ENCODE results near the gene CLDN14. TPM values are rescaled to one million over a fixed set of nuclear protein-coding genes. Genes with fewer than 3 reads are reported as not detected.

CLDN14 gene
- total RNA-seq, 1 experiment from 2014 or later, result not detected

GRCh38 chr21:36474591-36474990 is 5.3 kb downstream of the CLDN14 start:
- Histone ChIP-seq H3K36me3 (no peaks in the 10 kb centered on the region), H3K4me1 (replicated peaks) (peaks cover 21% of the 10 kb centered on the region), H3K27ac (no peak overlapping the region), H3K9me3 (replicated peaks) (no peaks in the 10 kb centered on the region), H3K4me3 (no peak overlapping the region), H3K27me3 (replicated peaks) (no peaks in the 10 kb centered on the region)
- no peak for DNase-seq (ENCODE audit: low read depth in 1 of 2, low spot score in 2 of 2)

GRCh38 chr21:36473203-36473602 is 6.7 kb downstream of the CLDN14 start:
- DNase-seq (ENCODE audit: low read depth in 1 of 2, low spot score in 2 of 2), result no peak

GRCh38 chr21:36472377-36472776 is 7.5 kb downstream of the CLDN14 start:
- no peaks in the 10 kb centered on the region for H3K9me3 ChIP-seq (replicated peaks)
- H3K27me3 ChIP-seq (replicated peaks), result no peaks in the 10 kb centered on the region
- H3K4me3 ChIP-seq, result no peak overlapping the region
- peaks cover 8% of the 10 kb centered on the region for H3K4me1 ChIP-seq (replicated peaks)
- no peak overlapping the region for H3K27ac ChIP-seq
- no peaks in the 10 kb centered on the region for H3K36me3 ChIP-seq
- no peak for DNase-seq (ENCODE audit: low read depth in 1 of 2, low spot score in 2 of 2)

More at GRCh38 chr21:36473203-36473602, 6.7 kb downstream of the CLDN14 start:
- H3K27me3 ChIP-seq (replicated peaks), result no peaks in the 10 kb centered on the region
- no peaks in the 10 kb centered on the region for H3K36me3 ChIP-seq
- peaks cover 9% of the 10 kb centered on the region for H3K4me1 ChIP-seq (replicated peaks)
- H3K9me3 ChIP-seq (replicated peaks), result no peaks in the 10 kb centered on the region
- no peak overlapping the region for H3K4me3 ChIP-seq
- no peak overlapping the region for H3K27ac ChIP-seq

- DNase-seq (ENCODE audit: low read depth in 1 of 2, low spot score in 2 of 2), result peak in 1 of 2 experiments; percentile 7
- H3K27ac ChIP-seq, result no peak overlapping the region
- no peaks in the 10 kb centered on the region for H3K27me3 ChIP-seq (replicated peaks)
- H3K4me1 ChIP-seq (replicated peaks), result peaks cover 8% of the 10 kb centered on the region
- no peaks in the 10 kb centered on the region for H3K9me3 ChIP-seq (replicated peaks)
- H3K36me3 ChIP-seq, result no peaks in the 10 kb centered on the region
- no peak overlapping the region for H3K4me3 ChIP-seq
Observed at GRCh38 chr21:36471254-36471723, 8.6 kb downstream of the CLDN14 start.

- Histone ChIP-seq H3K27ac (no peak overlapping the region), H3K4me3 (no peak overlapping the region), H3K4me1 (replicated peaks) (peaks cover 8% of the 10 kb centered on the region), H3K9me3 (replicated peaks) (no peaks in the 10 kb centered on the region), H3K36me3 (no peaks in the 10 kb centered on the region), H3K27me3 (replicated peaks) (no peaks in the 10 kb centered on the region)
- no peak for DNase-seq (ENCODE audit: low read depth in 1 of 2, low spot score in 2 of 2)
Observed at GRCh38 chr21:36470294-36470693, 9.6 kb downstream of the CLDN14 start.

- Histone ChIP-seq H3K36me3 (no peaks in the 10 kb centered on the region), H3K27me3 (replicated peaks) (no peaks in the 10 kb centered on the region), H3K9me3 (replicated peaks) (no peaks in the 10 kb centered on the region), H3K27ac (no peak overlapping the region), H3K4me1 (replicated peaks) (peaks cover 4% of the 10 kb centered on the region), H3K4me3 (no peak overlapping the region)
- no peak for DNase-seq (ENCODE audit: low read depth in 1 of 2, low spot score in 2 of 2)
Observed at GRCh38 chr21:36466061-36466511, 13.8 kb downstream of the CLDN14 start.

GRCh38 chr21:36465478-36465877 is 14.4 kb downstream of the CLDN14 start:
- H3K9me3 ChIP-seq (replicated peaks), result no peaks in the 10 kb centered on the region
- no peaks in the 10 kb centered on the region for H3K4me1 ChIP-seq (replicated peaks)
- no peaks in the 10 kb centered on the region for H3K36me3 ChIP-seq
- no peak overlapping the region for H3K4me3 ChIP-seq
- no peak overlapping the region for H3K27ac ChIP-seq
- DNase-seq (ENCODE audit: low read depth in 1 of 2, low spot score in 2 of 2), result no peak
- H3K27me3 ChIP-seq (replicated peaks), result no peaks in the 10 kb centered on the region

- Histone ChIP-seq H3K27me3 (replicated peaks) (no peaks in the 10 kb centered on the region), H3K4me1 (replicated peaks) (no peaks in the 10 kb centered on the region), H3K9me3 (replicated peaks) (no peaks in the 10 kb centered on the region), H3K36me3 (no peaks in the 10 kb centered on the region), H3K4me3 (no peak overlapping the region), H3K27ac (no peak overlapping the region)
- no peak for DNase-seq (ENCODE audit: low read depth in 1 of 2, low spot score in 2 of 2)
Observed at GRCh38 chr21:36464590-36464989, 15.3 kb downstream of the CLDN14 start.

- DNase-seq (ENCODE audit: low read depth in 1 of 2, low spot score in 2 of 2), result no peak
- Histone ChIP-seq H3K4me1 (replicated peaks) (no peaks in the 10 kb centered on the region), H3K27me3 (replicated peaks) (no peaks in the 10 kb centered on the region), H3K4me3 (no peak overlapping the region), H3K9me3 (replicated peaks) (no peaks in the 10 kb centered on the region), H3K36me3 (no peaks in the 10 kb centered on the region), H3K27ac (no peak overlapping the region)
Observed at GRCh38 chr21:36463991-36464390, 15.9 kb downstream of the CLDN14 start.

- Histone ChIP-seq H3K4me3 (no peak overlapping the region), H3K36me3 (no peaks in the 10 kb centered on the region), H3K4me1 (replicated peaks) (no peaks in the 10 kb centered on the region), H3K27me3 (replicated peaks) (no peaks in the 10 kb centered on the region), H3K27ac (no peak overlapping the region), H3K9me3 (replicated peaks) (no peaks in the 10 kb centered on the region)
- DNase-seq (ENCODE audit: low read depth in 1 of 2, low spot score in 2 of 2), result no peak
Observed at GRCh38 chr21:36463204-36463603, 16.7 kb downstream of the CLDN14 start.

- H3K4me1 ChIP-seq (replicated peaks), result no peaks in the 10 kb centered on the region
- H3K36me3 ChIP-seq, result no peaks in the 10 kb centered on the region
- no peak for DNase-seq (ENCODE audit: low read depth in 1 of 2, low spot score in 2 of 2)
Observed at GRCh38 chr21:36461918-36462486, 17.9 kb downstream of the CLDN14 start.

GRCh38 chr21:36461277-36461917 is 18.5 kb downstream of the CLDN14 start:
- Histone ChIP-seq H3K36me3 (no peaks in the 10 kb centered on the region), H3K27ac (no peak overlapping the region), H3K9me3 (replicated peaks) (no peaks in the 10 kb centered on the region), H3K27me3 (replicated peaks) (no peaks in the 10 kb centered on the region), H3K4me1 (replicated peaks) (no peaks in the 10 kb centered on the region), H3K4me3 (no peak overlapping the region)
- no peak for DNase-seq (ENCODE audit: low read depth in 1 of 2, low spot score in 2 of 2)

More at GRCh38 chr21:36461918-36462486, 17.9 kb downstream of the CLDN14 start:
- Histone ChIP-seq H3K4me3 (no peak overlapping the region), H3K27ac (no peak overlapping the region), H3K27me3 (replicated peaks) (no peaks in the 10 kb centered on the region), H3K9me3 (replicated peaks) (no peaks in the 10 kb centered on the region)

- H3K4me3 ChIP-seq, result no peak overlapping the region
- no peaks in the 10 kb centered on the region for H3K9me3 ChIP-seq (replicated peaks)
- H3K27me3 ChIP-seq (replicated peaks), result no peaks in the 10 kb centered on the region
- no peak overlapping the region for H3K27ac ChIP-seq
- H3K4me1 ChIP-seq (replicated peaks), result no peaks in the 10 kb centered on the region
- no peak for DNase-seq (ENCODE audit: low read depth in 1 of 2, low spot score in 2 of 2)
- no peaks in the 10 kb centered on the region for H3K36me3 ChIP-seq
Observed at GRCh38 chr21:36460866-36461265, 19.1 kb downstream of the CLDN14 start.

- DNase-seq (ENCODE audit: low read depth in 1 of 2, low spot score in 2 of 2), result no peak
- Histone ChIP-seq H3K4me3 (no peak overlapping the region), H3K4me1 (replicated peaks) (no peaks in the 10 kb centered on the region), H3K9me3 (replicated peaks) (no peaks in the 10 kb centered on the region), H3K27me3 (replicated peaks) (no peaks in the 10 kb centered on the region), H3K36me3 (no peaks in the 10 kb centered on the region), H3K27ac (no peak overlapping the region)
Observed at GRCh38 chr21:36459098-36459497, 20.8 kb downstream of the CLDN14 start.

All from SJSA1 (cell line).